Testis (tissue), 3 donors: Measurements from ENCODE around the gene SLC35A2. TPM values are rescaled to one million over a fixed set of nuclear protein-coding genes. Genes with fewer than 3 reads are reported as not detected.

Source experiments
- DNase-seq: peaks from one replicate; pipeline ENCODE4 v3.0.0-alpha.2; 2019
- H3K27ac ChIP-seq, 2 donors: fragments of 200-600 bp; sonication (generic); one replicate each; pipeline ENCODE4 v1.5.1; 2019
- H3K27me3 ChIP-seq: fragments of 200-600 bp; sonication (generic); one replicate; pipeline ENCODE4 v1.5.1; 2019
- H3K36me3 ChIP-seq: fragments of 200-600 bp; sonication (generic); one replicate; pipeline ENCODE4 v1.5.1; 2017; ENCODE audit warnings: low read depth; ENCODE audit errors: missing control alignments
- H3K4me1 ChIP-seq: fragments of 200-600 bp; sonication (generic); one replicate; pipeline ENCODE4 v1.5.1; 2019
- H3K4me3 ChIP-seq, 2 donors: fragments of 200-600 bp; sonication (generic); one replicate each; pipeline ENCODE4 v1.5.1; 2017 to 2019
- H3K9me3 ChIP-seq: fragments of 200-600 bp; sonication (generic); one replicate; pipeline ENCODE4 v1.5.1; 2017
- POLR2A ChIP-seq: fragments of 450-650 bp; IDR thresholded peaks from one replicate; pipeline ENCODE4 v1.6.1; 2017; ENCODE audit warnings: antibody characterized with exemption, mild to moderate bottlenecking, moderate library complexity
- WGBS, 2 donors: methylation state at CpG; one replicate each; pipeline ENCODE4 v1.1.5; 2018; 5-methylcytosine and 5-hydroxymethylcytosine counted together
- intact Hi-C: fragments of 100-400 bp; cut with DNase I; formaldehyde crosslinking; loops from one replicate; pipeline ENCODE4 v1.15.1; 2023; ENCODE audit warnings: low total_unique reads
- polyA plus RNA-seq: library from polyadenylated mRNA; stranded (reverse); fragments of 350-450 nt; fragmentation: Illumina TruSeq; extraction: RNeasy Lipid Tissue Mini Kit (QIAGEN cat#74804); gene quantifications from one replicate; pipeline ENCODE4 v1.2.3, GENCODE V29; 2014; ENCODE audit warnings: low read depth, low replicate concordance; ENCODE audit not compliant: insufficient read depth
- total RNA-seq, 2 donors: library from RNA; depleted of rRNA; stranded (reverse); fragments of >200 nt; gene quantifications; one replicate each; pipeline ENCODE4 v1.2.3, GENCODE V29; 2016
- TF ChIP-seq, protein P1 (sequence below), 3 experiments: fragments of 450-650 bp in 2 of 3; fragments of 200-600 bp in 1 of 3; sonication (generic) in 1 of 3; IDR thresholded peaks; one replicate each; pipeline ENCODE4 v1.5.1; 2016 to 2019; ENCODE audit warnings: antibody characterized with exemption in 3 of 3, mild to moderate bottlenecking in 2 of 3, moderate library complexity in 1 of 3

Gene SLC35A2
- total and polyA plus RNA-seq, 3 donors from 2014 or later = 15.9 to 21.6 (median 18.6) TPM

DNA sequence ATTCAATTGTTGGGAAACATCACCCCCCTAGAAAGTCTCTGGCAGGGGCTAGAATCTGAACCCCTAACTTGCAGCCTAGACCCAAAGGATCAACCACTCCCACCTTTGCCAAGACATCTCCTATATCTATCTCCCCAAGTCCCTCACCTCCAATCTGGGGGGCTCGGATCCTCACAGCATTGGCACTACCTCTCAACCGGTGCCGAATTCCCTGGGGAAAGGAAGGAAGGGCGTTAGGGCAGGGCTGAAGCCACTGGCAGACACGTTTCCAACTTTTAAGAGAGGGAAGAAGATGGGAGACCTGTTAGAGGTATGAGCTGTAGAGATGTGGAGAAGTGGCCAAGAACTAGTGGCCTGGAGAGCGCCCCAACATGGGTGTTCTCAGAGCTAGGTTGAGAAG is 16.6 kb downstream of the SLC35A2 start:
- intact Hi-C loops = no loop called here
- Histone ChIP-seq H3K4me3 (no peak overlapping the region), H3K27ac (no peak overlapping the region), H3K27me3 (no peaks in the 10 kb centered on the region), H3K36me3 (no peaks in the 10 kb centered on the region), H3K9me3 (no peaks in the 10 kb centered on the region), H3K4me1 (peaks cover 5% of the 10 kb centered on the region)
- TF ChIP-seq, protein P1, sequence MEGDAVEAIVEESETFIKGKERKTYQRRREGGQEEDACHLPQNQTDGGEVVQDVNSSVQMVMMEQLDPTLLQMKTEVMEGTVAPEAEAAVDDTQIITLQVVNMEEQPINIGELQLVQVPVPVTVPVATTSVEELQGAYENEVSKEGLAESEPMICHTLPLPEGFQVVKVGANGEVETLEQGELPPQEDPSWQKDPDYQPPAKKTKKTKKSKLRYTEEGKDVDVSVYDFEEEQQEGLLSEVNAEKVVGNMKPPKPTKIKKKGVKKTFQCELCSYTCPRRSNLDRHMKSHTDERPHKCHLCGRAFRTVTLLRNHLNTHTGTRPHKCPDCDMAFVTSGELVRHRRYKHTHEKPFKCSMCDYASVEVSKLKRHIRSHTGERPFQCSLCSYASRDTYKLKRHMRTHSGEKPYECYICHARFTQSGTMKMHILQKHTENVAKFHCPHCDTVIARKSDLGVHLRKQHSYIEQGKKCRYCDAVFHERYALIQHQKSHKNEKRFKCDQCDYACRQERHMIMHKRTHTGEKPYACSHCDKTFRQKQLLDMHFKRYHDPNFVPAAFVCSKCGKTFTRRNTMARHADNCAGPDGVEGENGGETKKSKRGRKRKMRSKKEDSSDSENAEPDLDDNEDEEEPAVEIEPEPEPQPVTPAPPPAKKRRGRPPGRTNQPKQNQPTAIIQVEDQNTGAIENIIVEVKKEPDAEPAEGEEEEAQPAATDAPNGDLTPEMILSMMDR (IDR thresholded peaks at IDR 0.05) = no peak
- TF ChIP-seq POLR2A = no peak
- no peak for DNase-seq
- WGBS, 2 donors = 76 to 80% methylated on average over 6 of the region's 6 CpGs

DNA sequence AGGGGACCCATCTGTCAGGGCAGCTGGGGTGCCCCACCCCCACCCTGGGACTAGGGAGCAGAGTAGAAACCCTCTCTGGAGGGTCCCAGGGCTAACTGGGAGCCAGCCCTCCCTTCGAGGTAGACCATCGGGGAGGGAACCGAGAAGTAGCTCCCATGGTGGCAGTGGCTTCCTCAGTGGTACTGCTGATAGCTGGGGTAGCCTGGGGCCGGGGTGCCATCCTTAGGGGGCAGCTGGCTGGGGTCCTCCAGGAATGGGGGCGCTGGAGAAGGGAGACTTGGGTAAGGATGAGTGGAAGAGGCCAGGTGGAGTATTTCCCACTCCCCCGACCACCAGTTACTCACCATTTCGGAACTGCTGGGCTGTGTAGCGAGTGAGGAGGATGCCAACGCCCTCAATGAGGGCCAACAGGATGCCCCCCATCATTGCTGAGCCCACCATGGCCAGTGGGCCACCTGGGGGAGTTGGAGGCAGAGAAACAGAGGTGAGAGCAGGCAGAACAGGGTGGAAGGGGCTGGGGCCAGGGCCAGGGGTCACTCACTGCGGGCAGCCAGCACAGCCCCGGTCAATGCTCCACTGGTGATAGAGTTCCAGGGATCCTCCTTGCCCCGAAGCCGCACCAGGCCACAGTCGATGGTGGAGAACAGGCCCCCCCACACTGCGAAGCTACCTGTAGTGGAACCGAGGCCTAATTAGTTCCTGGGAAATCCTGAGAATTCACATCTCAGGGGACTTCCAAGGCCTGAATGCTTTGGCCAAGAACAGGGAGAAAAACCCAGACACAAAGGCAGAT is 17.7 kb downstream of the SLC35A2 start:
- no peak for DNase-seq
- intact Hi-C loops = no loop called here
- no peaks in the 10 kb centered on the region for H3K27me3 ChIP-seq
- H3K4me3 ChIP-seq = no peak overlapping the region
- TF ChIP-seq POLR2A = no peak
- TF ChIP-seq, protein P1 (IDR thresholded peaks at IDR 0.05) = no peak
- WGBS, 2 donors = 87 to 100% methylated on average over 2 to 9 of the region's 16 CpGs
- H3K4me1 ChIP-seq = peaks cover 5% of the 10 kb centered on the region
- no peaks in the 10 kb centered on the region for H3K9me3 ChIP-seq
- H3K36me3 ChIP-seq = no peaks in the 10 kb centered on the region
- no peak overlapping the region for H3K27ac ChIP-seq

DNA sequence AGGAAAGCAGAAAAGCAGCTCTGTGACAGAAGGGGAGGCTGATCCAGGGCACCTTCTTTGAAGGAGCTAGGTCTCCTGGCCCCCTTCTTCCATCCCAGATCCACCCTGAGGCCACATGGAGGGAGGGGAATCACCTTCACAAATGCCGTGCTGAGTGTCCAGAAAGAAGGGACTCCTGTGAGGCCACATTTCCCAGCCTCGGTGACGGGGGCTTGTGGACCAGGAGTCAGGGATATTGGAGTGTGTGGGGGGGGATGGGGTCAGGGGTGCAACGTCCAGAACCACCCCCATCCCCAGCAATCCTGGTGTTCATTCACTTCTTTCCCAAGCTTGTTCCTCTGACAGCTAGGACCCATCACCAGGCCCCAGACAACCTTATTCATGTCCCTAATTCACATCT is 18.6 kb downstream of the SLC35A2 start:
- TF ChIP-seq, protein P1 (IDR thresholded peaks at IDR 0.05) = no peak
- no peak for TF ChIP-seq POLR2A
- Histone ChIP-seq H3K9me3 (no peaks in the 10 kb centered on the region), H3K4me3 (no peak overlapping the region), H3K27me3 (no peaks in the 10 kb centered on the region), H3K4me1 (peaks cover 5% of the 10 kb centered on the region), H3K36me3 (no peaks in the 10 kb centered on the region), H3K27ac (no peak overlapping the region)
- DNase-seq = no peak
- intact Hi-C loops = no loop called here
- 80 to 92% methylated on average over 1 to 4 of the region's 4 CpGs for WGBS, 2 donors

DNA sequence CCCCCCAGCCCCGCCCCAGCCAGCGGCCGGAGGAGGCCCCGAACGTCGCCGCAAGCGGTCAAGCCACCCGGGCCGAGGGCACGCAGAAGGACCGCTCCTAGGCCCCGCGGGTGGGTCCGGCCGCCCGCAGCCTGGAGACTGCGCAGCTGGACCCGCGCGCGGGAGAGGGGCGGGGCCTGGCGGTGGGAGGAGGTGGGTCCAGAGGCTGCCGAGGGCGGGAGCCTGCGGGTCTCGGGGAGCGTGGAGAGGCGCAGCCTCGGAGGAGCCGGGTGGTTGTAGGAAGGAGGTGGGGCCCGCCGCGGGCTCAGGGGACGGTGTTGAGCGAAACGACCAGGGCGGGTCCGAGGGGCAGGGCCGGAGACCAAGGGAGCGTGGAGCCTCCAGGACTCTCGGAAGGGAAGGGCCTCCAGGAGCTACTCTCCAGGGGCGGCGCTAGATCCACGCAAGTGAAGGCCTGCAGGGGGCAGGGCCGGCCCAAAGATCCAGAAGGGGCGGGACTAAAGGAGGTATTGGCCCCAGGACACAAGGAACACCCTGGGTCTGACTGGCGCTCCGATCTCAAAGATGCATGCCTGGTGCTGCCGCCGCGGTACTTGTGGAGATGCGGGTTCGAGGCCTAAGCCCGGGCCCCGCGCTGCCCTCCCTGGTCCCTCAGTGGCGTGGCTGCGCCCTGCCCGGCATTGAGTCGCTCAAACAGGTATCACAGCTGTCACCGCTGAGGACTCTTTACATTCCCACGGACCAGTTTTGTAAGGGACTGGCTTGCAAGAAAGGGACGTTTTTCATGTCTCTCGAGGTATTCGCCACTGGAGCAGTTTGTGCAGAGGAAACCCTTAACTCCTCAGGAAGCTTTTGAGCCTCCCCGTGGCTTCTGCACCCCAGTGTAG is 19.8 kb downstream of the SLC35A2 start:
- Histone ChIP-seq H3K27ac (peak overlapping the region; percentile 80 to 82), H3K4me3 (peak overlapping the region; percentile 56 to 75), H3K36me3 (no peaks in the 10 kb centered on the region), H3K27me3 (no peaks in the 10 kb centered on the region), H3K4me1 (peaks cover 5% of the 10 kb centered on the region), H3K9me3 (no peaks in the 10 kb centered on the region)
- TF ChIP-seq, protein P1 (IDR thresholded peaks at IDR 0.05) = peak in 2 of 3 experiments; percentile 37 to 52
- no peak for TF ChIP-seq POLR2A
- 3 to 21% methylated on average over 2 to 52 of the region's 68 CpGs for WGBS, 2 donors
- intact Hi-C loops = no loop called here
- peak; percentile 90 for DNase-seq
